Nephron progenitor cell (in vitro differentiated cells): ENCODE measurements around the gene DTWD2.

ENCODE experiments used
- DNase-seq: peaks from one replicate; pipeline ENCODE4 v3.0.0; 2021
- H3K27ac Mint-ChIP-seq: 2 replicates; pipeline ENCODE4 v1.8.0; 2021; ENCODE audit warnings: mild to moderate bottlenecking, moderate library complexity, mixed read lengths
- H3K27me3 Mint-ChIP-seq: 2 replicates; pipeline ENCODE4 v1.8.0; 2021; ENCODE audit warnings: mild to moderate bottlenecking, low read depth, mixed read lengths; ENCODE audit not compliant: poor library complexity
- H3K36me3 Mint-ChIP-seq: 2 replicates; pipeline ENCODE4 v1.8.0; 2021; ENCODE audit warnings: low read depth, mixed read lengths
- H3K4me1 Mint-ChIP-seq: 2 replicates; pipeline ENCODE4 v1.8.0; 2021; ENCODE audit warnings: mixed read lengths
- H3K4me3 Mint-ChIP-seq: 2 replicates; pipeline ENCODE4 v1.8.0; 2021; ENCODE audit warnings: mild to moderate bottlenecking, moderate library complexity, mixed read lengths
- H3K9me3 Mint-ChIP-seq: 2 replicates; pipeline ENCODE4 v1.8.0; 2021; ENCODE audit warnings: mild to moderate bottlenecking, moderate library complexity, mixed read lengths
- CTCF ChIP-seq: fragments of 200-600 bp; sonication (generic); IDR thresholded peaks from 2 replicates; pipeline ENCODE4 v1.5.0; 2021; ENCODE audit warnings: antibody characterized with exemption

DTWD2 gene, protein sequence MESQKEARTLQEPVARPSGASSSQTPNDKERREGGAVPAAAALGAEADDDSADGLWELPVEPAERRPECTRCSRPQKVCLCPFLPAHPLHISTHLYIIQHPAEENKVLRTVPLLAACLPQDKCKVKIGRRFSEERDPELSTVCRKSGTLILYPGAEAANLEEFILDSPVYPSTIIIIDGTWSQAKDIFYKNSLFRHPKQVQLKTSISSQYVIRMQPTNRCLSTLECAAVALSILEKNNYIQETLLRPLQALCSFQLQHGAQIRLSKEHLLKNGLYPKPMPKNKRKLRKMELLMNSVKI

DNA sequence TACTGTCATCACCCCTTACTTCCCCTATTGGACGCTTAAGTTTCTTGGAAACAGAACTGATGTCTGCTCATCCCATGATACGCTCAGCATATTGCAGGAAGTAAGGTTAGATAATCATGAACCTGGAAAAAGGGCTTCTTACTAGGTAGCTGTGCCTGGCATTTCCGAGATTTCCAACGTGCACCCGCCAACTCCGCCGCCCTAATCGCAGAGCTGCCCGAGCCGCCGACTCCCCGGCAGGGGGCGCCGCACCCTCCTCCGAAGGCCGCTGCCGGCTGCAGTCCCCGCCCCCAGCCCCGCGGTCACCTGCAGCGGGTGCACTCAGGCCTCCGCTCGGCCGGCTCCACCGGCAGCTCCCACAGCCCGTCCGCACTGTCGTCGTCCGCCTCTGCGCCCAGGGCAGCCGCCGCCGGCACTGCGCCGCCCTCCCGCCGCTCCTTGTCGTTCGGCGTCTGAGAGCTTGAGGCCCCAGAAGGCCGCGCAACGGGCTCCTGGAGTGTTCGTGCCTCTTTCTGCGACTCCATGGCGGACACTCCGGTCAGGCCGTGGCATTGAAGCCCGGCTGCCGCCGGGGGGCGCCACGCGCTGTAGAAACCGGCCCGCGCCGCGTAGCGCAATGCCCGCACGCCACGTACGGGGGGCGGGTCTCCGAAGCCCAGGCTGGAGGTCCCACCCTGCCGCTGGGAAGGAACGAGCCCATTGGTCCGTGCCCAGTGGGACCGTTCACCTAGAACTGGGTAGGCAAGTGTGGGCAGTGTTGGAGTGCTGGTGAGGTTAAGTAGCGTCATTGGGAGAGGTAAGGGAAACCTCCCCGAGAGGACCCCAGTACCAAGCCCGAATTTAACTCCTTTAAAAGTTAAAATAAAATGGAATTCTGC is at the start of gene DTWD2:
Gene DTWD2, minus strand, starts transcription at position 560 of the 878 bp plus-strand sequence. Its CDS starts 36 bp downstream, at position 524.
- Mint-ChIP-seq H3K27ac (no peak within 1 kb of the TSS), H3K36me3 (no peaks in the 10 kb centered on the region), H3K9me3 (peaks cover 18% of the 10 kb centered on the region), H3K27me3 (no peaks in the 10 kb centered on the region), H3K4me1 (peaks cover 20% of the 10 kb centered on the region), H3K4me3 (peak within 1 kb of the TSS; percentile 76)
- DNase-seq = peak; percentile 94
- peak; percentile 91 for TF ChIP-seq CTCF

DNA sequence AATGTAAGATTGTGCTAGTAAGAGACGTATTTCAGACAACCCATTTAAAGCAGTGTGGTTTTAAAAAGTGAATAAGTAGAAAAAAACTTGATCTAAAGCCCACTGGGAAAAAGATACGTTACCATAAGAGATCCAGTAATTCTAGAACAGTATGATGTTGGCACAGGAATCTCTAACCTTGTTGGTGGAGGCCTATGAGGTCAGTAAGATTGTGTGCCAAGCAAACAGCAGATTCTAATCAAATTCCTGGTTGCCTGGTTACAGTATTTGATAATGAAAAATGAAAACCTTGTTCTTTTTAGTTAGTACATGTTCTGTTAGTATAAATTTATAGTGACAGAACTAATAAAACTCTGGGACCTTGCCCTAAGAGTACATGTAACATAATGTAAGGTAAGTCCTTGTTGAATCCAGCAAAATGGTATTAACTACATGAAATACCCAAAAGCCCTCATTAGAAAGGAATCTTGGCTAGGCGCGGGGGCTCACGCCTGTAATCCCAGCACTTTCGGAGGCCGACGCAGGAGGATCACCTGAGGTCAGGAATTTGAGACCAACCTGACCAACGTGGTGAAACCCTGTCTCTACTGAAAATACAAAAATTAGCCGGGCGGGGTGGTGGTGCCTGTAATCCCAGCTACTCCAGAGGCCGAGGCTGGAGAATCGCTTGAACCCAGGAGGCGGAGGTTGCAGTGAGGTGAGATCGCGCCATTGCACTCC is 49.3 kb upstream of the DTWD2 start:
- no peak for TF ChIP-seq CTCF
- H3K27ac Mint-ChIP-seq = no peak overlapping the region
- H3K27me3 Mint-ChIP-seq = no peaks in the 10 kb centered on the region
- H3K4me3 Mint-ChIP-seq = no peak overlapping the region
- peaks cover 4% of the 10 kb centered on the region for H3K9me3 Mint-ChIP-seq
- no peaks in the 10 kb centered on the region for H3K4me1 Mint-ChIP-seq
- DNase-seq = no peak
- no peaks in the 10 kb centered on the region for H3K36me3 Mint-ChIP-seq

- H3K4me1 Mint-ChIP-seq = no peaks in the 10 kb centered on the region
- no peak overlapping the region for H3K4me3 Mint-ChIP-seq
- H3K36me3 Mint-ChIP-seq = no peaks in the 10 kb centered on the region
- no peak for TF ChIP-seq CTCF
- H3K27ac Mint-ChIP-seq = no peak overlapping the region
- no peaks in the 10 kb centered on the region for H3K9me3 Mint-ChIP-seq
- no peaks in the 10 kb centered on the region for H3K27me3 Mint-ChIP-seq
- no peak for DNase-seq
These were observed 47.9 kb upstream of the DTWD2 start for GRCh38 chr5:119036101-119036762.

DNA sequence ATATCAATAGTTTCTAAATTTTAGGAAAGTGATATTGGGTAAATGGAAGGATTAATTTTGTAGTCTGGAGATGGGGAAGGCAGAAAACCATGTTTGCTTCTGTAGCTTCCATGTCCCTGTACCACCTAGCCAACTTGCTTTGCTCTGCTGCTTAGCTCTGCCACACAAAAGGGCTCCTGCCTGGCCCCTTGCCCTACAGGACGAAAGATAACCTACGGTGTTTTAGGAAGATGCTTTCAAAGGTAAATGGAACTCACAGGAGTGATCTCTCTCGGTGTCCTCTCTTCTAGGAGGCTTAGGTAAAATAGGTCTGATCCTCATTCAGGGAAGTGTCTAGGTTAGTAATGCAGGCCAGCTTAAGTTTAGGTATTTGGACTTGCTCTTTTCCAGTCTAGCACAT is 44.8 kb upstream of the DTWD2 start:
- no peak for TF ChIP-seq CTCF
- DNase-seq = no peak
- Mint-ChIP-seq H3K27ac (no peak overlapping the region), H3K9me3 (no peaks in the 10 kb centered on the region), H3K4me1 (no peaks in the 10 kb centered on the region), H3K27me3 (no peaks in the 10 kb centered on the region), H3K36me3 (peaks cover 5% of the 10 kb centered on the region), H3K4me3 (no peak overlapping the region)

- Mint-ChIP-seq H3K9me3 (no peaks in the 10 kb centered on the region), H3K36me3 (peaks cover 5% of the 10 kb centered on the region), H3K27me3 (no peaks in the 10 kb centered on the region), H3K27ac (no peak overlapping the region), H3K4me3 (no peak overlapping the region), H3K4me1 (no peaks in the 10 kb centered on the region)
- TF ChIP-seq CTCF = no peak
- no peak for DNase-seq
These were observed 44.3 kb upstream of the DTWD2 start for GRCh38 chr5:119032656-119033055.
